H9 (cell line): ENCODE data around the gene YOD1. TPM values are rescaled to one million over a fixed set of nuclear protein-coding genes. Genes with fewer than 3 reads are reported as not detected.

Source experiments
- DNase-seq: peaks from one replicate; pipeline ENCODE4 v3.0.0-alpha.2; 2017
- H2AFZ ChIP-seq: one replicate; pipeline ENCODE4 v1.6.1; 2013; ENCODE audit warnings: mild to moderate bottlenecking, low read length, control low read depth, moderate library complexity
- H2AK5ac ChIP-seq: 2 replicates; pipeline ENCODE4 v1.6.1; 2013; ENCODE audit warnings: low read length, control low read depth, mixed read lengths; ENCODE audit not compliant: insufficient read length
- H2BK120ac ChIP-seq: one replicate; pipeline ENCODE4 v1.6.1; 2013; ENCODE audit warnings: low read depth, mild to moderate bottlenecking, low read length, control low read depth, inconsistent platforms; ENCODE audit not compliant: poor library complexity, severe bottlenecking
- H2BK12ac ChIP-seq: 2 replicates; pipeline ENCODE4 v1.6.1; 2013; ENCODE audit warnings: low read length, control low read depth, mixed read lengths, low read depth; ENCODE audit not compliant: insufficient read length
- H2BK15ac ChIP-seq: 2 replicates; pipeline ENCODE4 v1.6.1; 2013; ENCODE audit warnings: low read depth, low read length, control low read depth
- H2BK20ac ChIP-seq: one replicate; pipeline ENCODE4 v1.6.1; 2013; ENCODE audit warnings: low read depth, mild to moderate bottlenecking, low read length, control low read depth, inconsistent platforms; ENCODE audit not compliant: poor library complexity, severe bottlenecking
- H2BK5ac ChIP-seq: 2 replicates; pipeline ENCODE4 v1.6.1; 2013; ENCODE audit warnings: low read length, control low read depth, mixed read lengths; ENCODE audit not compliant: insufficient read length
- H3K14ac ChIP-seq: 2 replicates; pipeline ENCODE4 v1.6.1; 2013; ENCODE audit warnings: low read length, control low read depth; ENCODE audit not compliant: insufficient read depth
- H3K18ac ChIP-seq: 2 replicates; pipeline ENCODE4 v1.6.1; 2013; ENCODE audit warnings: low read depth, mild to moderate bottlenecking, mixed read lengths, low read length, control low read depth; ENCODE audit not compliant: insufficient read length
- H3K23ac ChIP-seq: 2 replicates; pipeline ENCODE4 v1.6.1; 2013; ENCODE audit warnings: low read length, control low read depth, mixed read lengths, low read depth; ENCODE audit not compliant: insufficient read length
- H3K23me2 ChIP-seq: 2 replicates; pipeline ENCODE4 v1.6.1; 2013; ENCODE audit warnings: low read depth, mild to moderate bottlenecking, mixed read lengths, low read length, control low read depth; ENCODE audit not compliant: insufficient read length, poor library complexity, severe bottlenecking
- H3K27ac ChIP-seq: 2 replicates; pipeline ENCODE4 v1.5.1; 2013; ENCODE audit warnings: low read length, control low read depth, mixed read lengths, low read depth; ENCODE audit not compliant: insufficient read length
- H3K27me3 ChIP-seq: 2 replicates; pipeline ENCODE4 v1.6.1; 2013; ENCODE audit warnings: low read length, control low read depth, inconsistent platforms; ENCODE audit not compliant: insufficient read depth
- H3K4ac ChIP-seq: 2 replicates; pipeline ENCODE4 v1.6.1; 2013; ENCODE audit warnings: low read depth, mild to moderate bottlenecking, control low read depth, inconsistent platforms, low read length, moderate library complexity
- H3K4me1 ChIP-seq: 2 replicates; pipeline ENCODE4 v1.6.1; 2013; ENCODE audit warnings: low read length, control low read depth, inconsistent platforms; ENCODE audit not compliant: insufficient read depth
- H3K4me2 ChIP-seq: 2 replicates; pipeline ENCODE4 v1.6.1; 2013; ENCODE audit warnings: low read length, control low read depth, mixed read lengths; ENCODE audit not compliant: insufficient read length, insufficient read depth
- H3K56ac ChIP-seq: 2 replicates; pipeline ENCODE4 v1.6.1; 2013; ENCODE audit warnings: low read depth, mild to moderate bottlenecking, mixed read lengths, low read length, control low read depth; ENCODE audit not compliant: insufficient read length
- H3K79me1 ChIP-seq: 2 replicates; pipeline ENCODE4 v1.6.1; 2013; ENCODE audit warnings: low read depth, mild to moderate bottlenecking, moderate library complexity, low read length, control low read depth, inconsistent platforms; ENCODE audit not compliant: insufficient read depth, poor library complexity, severe bottlenecking
- H3K79me2 ChIP-seq: 2 replicates; pipeline ENCODE4 v1.6.1; 2013; ENCODE audit warnings: low read length, control low read depth, inconsistent platforms; ENCODE audit not compliant: insufficient read depth
- H3K9ac ChIP-seq: 2 replicates; pipeline ENCODE4 v1.6.1; 2013; ENCODE audit warnings: low read length, control low read depth, mixed read lengths; ENCODE audit not compliant: insufficient read length; ENCODE audit errors: extremely low read depth
- H3K9me3 ChIP-seq: one replicate; pipeline ENCODE4 v1.6.1; 2013; ENCODE audit warnings: low read depth, low read length, inconsistent platforms; ENCODE audit not compliant: control insufficient read depth
- H3T11ph ChIP-seq: one replicate; pipeline ENCODE4 v1.6.1; 2013; ENCODE audit warnings: mild to moderate bottlenecking, low read length, control low read depth, inconsistent platforms
- H4K20me1 ChIP-seq: one replicate; pipeline ENCODE4 v1.6.1; 2013; ENCODE audit not compliant: control insufficient read depth, insufficient read length, insufficient read depth
- H4K5ac ChIP-seq: 2 replicates; pipeline ENCODE4 v1.6.1; 2013; ENCODE audit warnings: low read depth, mild to moderate bottlenecking, mixed read lengths, low read length, control low read depth; ENCODE audit not compliant: insufficient read length
- H4K8ac ChIP-seq: replicated peaks from 2 replicates; pipeline ENCODE4 v1.6.1; 2013; ENCODE audit warnings: low read length, control low read depth, mixed read lengths, low read depth; ENCODE audit not compliant: insufficient read length
- H4K91ac ChIP-seq: 2 replicates; pipeline ENCODE4 v1.6.1; 2013; ENCODE audit warnings: low read depth, mild to moderate bottlenecking, moderate library complexity, mixed read lengths, low read length, control low read depth; ENCODE audit not compliant: insufficient read length
- H3K27ac Mint-ChIP-seq, 3 experiments: 2 replicates in 2 of 3; 3 replicates in 1 of 3; pipeline ENCODE4 v1.8.0; 2020 to 2021; ENCODE audit warnings: mixed read lengths in 3 of 3, mild to moderate bottlenecking in 1 of 3, moderate library complexity in 1 of 3
- H3K27me3 Mint-ChIP-seq: 2 replicates; pipeline ENCODE4 v1.8.0; 2021; ENCODE audit warnings: low read depth, mild to moderate bottlenecking, moderate library complexity, mixed read lengths
- H3K36me3 Mint-ChIP-seq, 3 experiments: 2 replicates in 2 of 3; 3 replicates in 1 of 3; pipeline ENCODE4 v1.8.0; 2020 to 2021; ENCODE audit warnings: low read depth in 3 of 3, mixed read lengths in 3 of 3; ENCODE audit not compliant: insufficient read depth in 1 of 3
- H3K4me1 Mint-ChIP-seq, 2 experiments: 2 replicates each; pipeline ENCODE4 v1.8.0; 2020; ENCODE audit warnings: mixed read lengths in 2 of 2
- H3K4me3 Mint-ChIP-seq, 2 experiments: 2 replicates in 1 of 2; 3 replicates in 1 of 2; pipeline ENCODE4 v1.8.0; 2020 to 2021; ENCODE audit warnings: mild to moderate bottlenecking in 2 of 2, mixed read lengths in 2 of 2, moderate library complexity in 1 of 2
- H3K9me3 Mint-ChIP-seq, 2 experiments: 2 replicates in 1 of 2; 3 replicates in 1 of 2; pipeline ENCODE4 v1.8.0; 2020; ENCODE audit warnings: mild to moderate bottlenecking in 2 of 2, mixed read lengths in 2 of 2, moderate library complexity in 1 of 2
- WGBS: extraction: QIAGEN DNeasy Blood & Tissue Kit; methylation state at CpG from one replicate; pipeline ENCODE4 v1.1.7; 2013; ENCODE audit warnings: missing lambda C conversion rate, low lambda C conversion rate, mixed read lengths; ENCODE audit not compliant: insufficient read length; ENCODE audit errors: extremely low coverage; 5-methylcytosine and 5-hydroxymethylcytosine counted together
- total RNA-seq: library from RNA; stranded (reverse); gene quantifications from 2 replicates; pipeline ENCODE4 v1.2.1, GENCODE V29; 2021
- TF ChIP-seq, protein P1 (sequence below): fragments of 200-600 bp; sonication (generic); conservative IDR thresholded peaks from 3 replicates; pipeline ENCODE4 v1.8.0; 2021; ENCODE audit warnings: antibody characterized with exemption, mild to moderate bottlenecking

Gene YOD1
- total RNA-seq, 1 experiment from 2014 or later: 8.6 TPM

DNA sequence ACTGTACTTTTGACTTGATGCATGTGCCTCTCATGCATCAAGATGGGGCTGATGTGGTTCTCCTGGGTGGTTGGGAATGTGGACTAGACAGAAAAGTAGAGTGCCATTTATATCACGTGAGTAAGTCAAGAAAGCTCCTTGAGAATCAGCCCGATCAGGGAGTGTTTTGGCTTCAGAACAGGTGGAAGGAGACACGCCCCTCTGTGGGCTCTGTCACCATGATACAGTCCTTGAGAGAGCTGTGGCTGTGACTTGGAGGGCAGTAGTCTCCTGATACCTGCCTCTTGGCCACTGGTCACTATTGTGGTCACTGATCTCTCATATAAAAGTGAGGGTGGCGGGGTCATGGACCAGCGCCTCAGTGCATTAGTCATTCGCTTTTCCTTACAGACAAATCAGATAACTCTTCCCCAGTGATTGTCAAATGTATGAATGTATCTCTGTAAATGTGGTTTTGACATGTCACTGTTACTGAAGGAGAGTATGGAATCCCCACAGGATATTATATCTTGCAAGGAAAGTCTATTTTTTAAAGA lies 28.8 kb upstream of the YOD1 start:
- Histone ChIP-seq H3K56ac (no peak overlapping the region), H3K79me2 (no peaks in the 10 kb centered on the region), H3K9me3 (no peaks in the 10 kb centered on the region), H4K91ac (no peak overlapping the region), H3K23ac (no peak overlapping the region), H3K27me3 (no peaks in the 10 kb centered on the region), H2AFZ (no peak overlapping the region), H2BK15ac (no peak overlapping the region), H3K79me1 (no peaks in the 10 kb centered on the region), H3K4me1 (no peaks in the 10 kb centered on the region), H3T11ph (no peak overlapping the region), H4K5ac (no peak overlapping the region), H3K9ac (no peak overlapping the region), H3K27ac (no peak overlapping the region), H3K4ac (no peak overlapping the region), H3K4me2 (no peak overlapping the region), H2BK12ac (no peak overlapping the region), H4K8ac (no peak overlapping the region), H2BK5ac (no peak overlapping the region), H3K14ac (no peak overlapping the region), H3K23me2 (no peaks in the 10 kb centered on the region), H4K20me1 (no peaks in the 10 kb centered on the region), H3K18ac (no peak overlapping the region), H2BK20ac (no peak overlapping the region), H2AK5ac (no peak overlapping the region), H2BK120ac (no peak overlapping the region)
- TF ChIP-seq, protein P1, sequence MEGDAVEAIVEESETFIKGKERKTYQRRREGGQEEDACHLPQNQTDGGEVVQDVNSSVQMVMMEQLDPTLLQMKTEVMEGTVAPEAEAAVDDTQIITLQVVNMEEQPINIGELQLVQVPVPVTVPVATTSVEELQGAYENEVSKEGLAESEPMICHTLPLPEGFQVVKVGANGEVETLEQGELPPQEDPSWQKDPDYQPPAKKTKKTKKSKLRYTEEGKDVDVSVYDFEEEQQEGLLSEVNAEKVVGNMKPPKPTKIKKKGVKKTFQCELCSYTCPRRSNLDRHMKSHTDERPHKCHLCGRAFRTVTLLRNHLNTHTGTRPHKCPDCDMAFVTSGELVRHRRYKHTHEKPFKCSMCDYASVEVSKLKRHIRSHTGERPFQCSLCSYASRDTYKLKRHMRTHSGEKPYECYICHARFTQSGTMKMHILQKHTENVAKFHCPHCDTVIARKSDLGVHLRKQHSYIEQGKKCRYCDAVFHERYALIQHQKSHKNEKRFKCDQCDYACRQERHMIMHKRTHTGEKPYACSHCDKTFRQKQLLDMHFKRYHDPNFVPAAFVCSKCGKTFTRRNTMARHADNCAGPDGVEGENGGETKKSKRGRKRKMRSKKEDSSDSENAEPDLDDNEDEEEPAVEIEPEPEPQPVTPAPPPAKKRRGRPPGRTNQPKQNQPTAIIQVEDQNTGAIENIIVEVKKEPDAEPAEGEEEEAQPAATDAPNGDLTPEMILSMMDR: no peak
- Mint-ChIP-seq H3K4me3 (no peak overlapping the region), H3K9me3 (no peaks in the 10 kb centered on the region), H3K27me3 (no peaks in the 10 kb centered on the region; the same call in 1 of the 2 replicates), H3K27ac (no peak overlapping the region), H3K36me3 (no peaks in the 10 kb centered on the region), H3K4me1 (peaks cover 8 to 14% of the 10 kb centered on the region in 2 experiments)
- no CpG with 5 or more reads among the region's 6 CpGs for WGBS
- no peak for DNase-seq
